ENCODE data around the gene CD82.

DNA sequence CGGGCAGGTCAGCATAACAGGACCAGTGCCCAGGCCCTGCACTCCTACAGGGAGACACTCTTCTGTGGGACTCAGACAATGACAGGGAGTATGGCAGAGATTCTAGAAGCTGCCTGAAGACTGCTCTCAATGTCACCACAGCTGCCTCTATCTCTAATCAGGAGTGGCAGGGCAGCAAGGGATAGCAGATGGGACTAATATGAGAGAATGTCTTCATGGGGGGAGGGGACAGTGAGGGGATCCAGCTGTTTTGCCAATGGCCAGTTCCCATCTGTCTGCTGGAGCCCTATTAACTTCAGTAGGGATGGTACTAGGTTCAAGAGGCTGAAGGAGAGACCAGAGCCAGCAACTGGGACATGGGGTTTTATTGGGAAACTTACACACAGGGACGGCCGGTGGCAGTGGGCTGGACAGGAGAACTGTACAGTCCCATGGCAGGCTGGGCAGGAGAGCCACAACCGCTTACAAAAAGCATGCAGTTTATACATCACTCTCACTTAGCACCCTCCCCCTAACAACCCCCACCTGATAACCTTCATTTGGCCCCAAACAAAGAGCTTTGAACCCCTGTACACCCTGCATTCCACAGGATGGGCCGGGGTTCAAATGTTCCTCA, 2.5 kb upstream of the CD82 start:
- TF ChIP-seq POLR2A (IDR thresholded peaks at IDR 0.05), result no peak
- TF ChIP-seq POLR2AphosphoS5 (IDR thresholded peaks at IDR 0.05), result no peak
